ENCODE measurements around the gene FURIN. TPM values are rescaled to one million over a fixed set of nuclear protein-coding genes. Genes with fewer than 3 reads are reported as not detected.

Gene FURIN
- total RNA-seq, 1 donor from 2014 or later, result 22.9 TPM

Other genes starting within 250 kb of the FURIN start
- 4.1 TPM for gene BLM, start 151.2 kb upstream of the FURIN start, total RNA-seq (ENCODE audit: insufficient read depth, low replicate concordance)
- gene FES, start 15.9 kb downstream of the FURIN start, total RNA-seq (ENCODE audit: insufficient read depth, low replicate concordance), result 30.8 TPM
- 41.4 TPM for gene MAN2A2, start 34.7 kb downstream of the FURIN start, total RNA-seq (ENCODE audit: insufficient read depth, low replicate concordance)
- 11.3 TPM for gene HDDC3, start 64.0 kb downstream of the FURIN start, total RNA-seq (ENCODE audit: insufficient read depth, low replicate concordance)
- gene UNC45A, start 66.7 kb downstream of the FURIN start, total RNA-seq (ENCODE audit: insufficient read depth, low replicate concordance), result 56.1 TPM
- 3.9 TPM for gene RCCD1, start 86.3 kb downstream of the FURIN start, total RNA-seq (ENCODE audit: insufficient read depth, low replicate concordance)
- gene PRC1, start 125.9 kb downstream of the FURIN start, total RNA-seq (ENCODE audit: insufficient read depth, low replicate concordance), result 30.1 TPM
- gene VPS33B, start 154.0 kb downstream of the FURIN start, total RNA-seq (ENCODE audit: insufficient read depth, low replicate concordance), result 30.3 TPM
- gene SV2B, start 231.7 kb downstream of the FURIN start, total RNA-seq (ENCODE audit: insufficient read depth, low replicate concordance), result 2.6 TPM